Mammary epithelial cell (primary cell): ENCODE measurements around the gene SPEM3.

Source experiments
- CTCF ChIP-seq, 2 donors: IDR thresholded peaks in 1 of 2; conservative IDR thresholded peaks in 1 of 2; 2 replicates each; pipeline ENCODE4 v1.5.1; 2011 to 2012; ENCODE audit warnings: inconsistent platforms in 2 of 2, low read length in 2 of 2, mild to moderate bottlenecking in 2 of 2, control low read depth in 1 of 2, low read depth in 1 of 2; ENCODE audit not compliant: insufficient read depth in 1 of 2; ENCODE audit errors: extremely low read depth in 1 of 2
- EZH2 ChIP-seq: IDR thresholded peaks from 2 replicates; pipeline ENCODE4 v1.6.1; 2012; ENCODE audit warnings: low read length, inconsistent platforms, borderline replicate concordance

GRCh38 chr17:7408863-7409262 is 19.8 kb upstream of the SPEM3 start:
- TF ChIP-seq CTCF (conservative IDR thresholded peaks at IDR 0.05 in 1 of 2, IDR thresholded peaks at IDR 0.05 in 1 of 2; ENCODE audit: extremely low read depth in 1 of 2, insufficient read depth in 1 of 2, low read depth in 1 of 2, low read length in 2 of 2) = no peak
- TF ChIP-seq EZH2 = no peak
